ENCODE data around the gene MKNK1.

The MKNK1 gene

DNA sequence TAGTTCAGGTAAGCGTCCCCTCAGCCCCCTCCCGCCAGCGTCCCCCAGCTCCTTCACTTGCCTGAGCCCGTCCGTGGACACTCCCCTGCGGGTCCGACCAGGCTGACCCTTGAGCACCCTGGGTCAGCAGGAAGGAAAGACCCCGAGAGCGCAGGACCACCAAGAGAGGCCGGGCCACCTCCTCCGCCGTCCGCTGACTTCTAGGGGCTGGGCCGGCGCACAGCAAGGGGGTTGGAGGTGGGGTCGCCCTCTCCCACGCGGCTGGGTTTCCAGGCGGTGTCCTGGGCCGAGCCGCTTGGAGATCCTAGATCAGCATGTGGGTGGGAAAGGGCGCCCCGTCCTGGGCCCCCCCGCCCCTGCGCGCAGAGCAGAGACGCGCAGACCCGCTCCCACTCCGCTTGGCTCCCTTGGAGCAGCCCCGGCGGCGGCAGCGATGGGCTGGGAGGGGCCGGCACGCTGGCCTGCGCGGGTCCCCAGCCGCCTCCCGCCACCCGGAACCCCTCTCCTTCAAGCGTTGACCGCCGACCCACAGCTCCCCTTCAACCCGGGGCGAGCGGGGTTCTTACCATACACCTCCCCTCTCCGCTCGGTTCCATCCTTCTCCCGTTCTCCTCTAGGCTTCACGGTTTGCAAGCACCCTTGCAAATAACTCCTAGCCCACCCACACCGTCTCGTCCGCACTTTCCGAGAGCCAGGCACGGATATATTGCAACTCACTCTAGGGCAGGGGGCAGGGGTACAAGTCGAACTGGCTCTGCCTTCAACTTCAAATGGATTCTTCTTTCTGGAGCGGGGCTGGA, 60.1 kb downstream of the MKNK1 start:
- peaks cover 24 to 27% of the 10 kb centered on the region in 2 donors for H3K27me3 ChIP-seq (ENCODE audit: control insufficient read depth in 2 of 2, insufficient read depth in 2 of 2, low read length in 2 of 2)

DNA sequence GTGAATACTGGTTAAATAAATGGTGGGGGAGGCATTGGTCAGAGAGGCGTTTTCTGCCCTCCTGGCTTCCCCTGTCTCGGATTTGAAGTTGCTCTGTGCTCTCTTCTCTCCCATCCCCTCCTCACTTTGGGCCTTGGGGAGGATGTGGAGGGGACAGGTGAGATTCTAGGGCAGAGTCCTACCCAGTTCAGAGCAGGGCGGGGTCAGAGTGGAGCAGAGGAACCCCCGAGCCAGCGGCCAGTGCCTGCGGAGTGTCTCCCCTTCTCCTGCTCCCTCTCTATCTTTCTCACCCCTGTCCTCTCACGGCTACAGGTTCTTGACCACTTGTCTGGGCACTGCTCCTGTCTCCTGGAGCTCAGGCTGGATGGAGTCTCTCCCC, 60.7 kb downstream of the MKNK1 start:
- H3K4me1 ChIP-seq (ENCODE audit: control insufficient read depth in 2 of 2, insufficient read depth in 2 of 2, low read length in 2 of 2) = no peaks in the 10 kb centered on the region
- H3K4me3 ChIP-seq (ENCODE audit: low read length in 2 of 2) = no peak overlapping the region
- peaks cover 24 to 28% of the 10 kb centered on the region in 2 donors for H3K27me3 ChIP-seq (ENCODE audit: control insufficient read depth in 2 of 2, insufficient read depth in 2 of 2, low read length in 2 of 2)
- H3K9ac ChIP-seq (ENCODE audit: low read depth in 1 of 2, low read length in 2 of 2) = no peak overlapping the region
- no peaks in the 10 kb centered on the region for H3K36me3 ChIP-seq (ENCODE audit: control insufficient read depth in 2 of 2, insufficient read depth in 2 of 2, low read length in 2 of 2)
- H3K9me3 ChIP-seq (ENCODE audit: control insufficient read depth in 2 of 2, low read length in 2 of 2) = no peaks in the 10 kb centered on the region
- no peak overlapping the region for H3K27ac ChIP-seq (ENCODE audit: low read depth in 2 of 2, low read length in 2 of 2)

More for the DNA sequence above, 60.1 kb downstream of the MKNK1 start:
- no peak overlapping the region for H3K27ac ChIP-seq (ENCODE audit: low read depth in 2 of 2, low read length in 2 of 2)
- no peaks in the 10 kb centered on the region for H3K4me1 ChIP-seq (ENCODE audit: control insufficient read depth in 2 of 2, insufficient read depth in 2 of 2, low read length in 2 of 2)
- H3K36me3 ChIP-seq (ENCODE audit: control insufficient read depth in 2 of 2, insufficient read depth in 2 of 2, low read length in 2 of 2) = no peaks in the 10 kb centered on the region
- no peaks in the 10 kb centered on the region for H3K9me3 ChIP-seq (ENCODE audit: control insufficient read depth in 2 of 2, low read length in 2 of 2)
- no peak overlapping the region for H3K9ac ChIP-seq (ENCODE audit: low read depth in 1 of 2, low read length in 2 of 2)
- no peak overlapping the region for H3K4me3 ChIP-seq (ENCODE audit: low read length in 2 of 2)

DNA sequence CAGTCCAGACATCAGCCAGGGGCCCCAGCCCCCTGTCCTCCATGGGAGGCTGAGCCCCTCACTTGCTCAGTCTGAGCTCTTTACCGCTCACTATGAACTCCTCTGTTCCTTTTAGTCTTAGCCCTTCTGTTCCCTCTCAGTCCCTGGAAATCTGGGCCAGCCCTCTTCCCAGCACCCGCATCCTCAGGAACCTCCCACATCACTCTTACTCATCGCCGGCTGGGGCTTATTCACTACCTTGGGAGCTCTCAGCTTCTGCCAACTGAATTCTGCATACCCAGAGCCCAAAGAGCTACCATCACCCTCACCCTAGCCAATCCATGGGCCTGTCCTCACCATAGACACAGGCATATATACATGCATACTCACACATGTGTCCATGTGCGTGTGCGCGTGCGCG, 64.1 kb downstream of the MKNK1 start:
- H3K4me1 ChIP-seq (ENCODE audit: control insufficient read depth in 2 of 2, insufficient read depth in 2 of 2, low read length in 2 of 2) = no peaks in the 10 kb centered on the region
- H3K27ac ChIP-seq (ENCODE audit: low read depth in 2 of 2, low read length in 2 of 2) = no peak overlapping the region
- no peaks in the 10 kb centered on the region for H3K9me3 ChIP-seq (ENCODE audit: control insufficient read depth in 2 of 2, low read length in 2 of 2)
- H3K9ac ChIP-seq (ENCODE audit: low read depth in 1 of 2, low read length in 2 of 2) = no peak overlapping the region
- H3K4me3 ChIP-seq (ENCODE audit: low read length in 2 of 2) = no peak overlapping the region
- H3K36me3 ChIP-seq (ENCODE audit: control insufficient read depth in 2 of 2, insufficient read depth in 2 of 2, low read length in 2 of 2) = no peaks in the 10 kb centered on the region
- H3K27me3 ChIP-seq (ENCODE audit: control insufficient read depth in 2 of 2, insufficient read depth in 2 of 2, low read length in 2 of 2) = peaks cover 19 to 24% of the 10 kb centered on the region in 2 donors

DNA sequence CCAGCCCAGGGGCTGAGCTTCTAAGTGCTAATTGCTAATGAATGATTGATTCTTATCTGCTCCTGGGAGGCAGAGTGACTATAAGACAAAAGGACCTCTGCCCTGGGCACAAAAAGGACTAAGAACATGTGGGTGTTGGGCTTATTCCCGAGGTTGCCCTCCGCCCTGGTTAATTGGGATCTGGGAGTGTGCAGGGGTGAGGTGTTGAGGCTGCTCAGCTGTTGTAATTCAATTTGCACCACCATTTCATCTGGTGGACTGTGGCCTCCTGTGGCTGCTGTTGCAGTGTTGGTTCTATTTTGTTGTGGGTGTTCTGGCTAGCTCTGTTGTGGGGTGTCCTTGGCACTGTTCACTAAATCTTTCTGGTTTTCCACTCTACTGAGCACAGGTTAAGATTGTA, 65.9 kb downstream of the MKNK1 start:
- Histone ChIP-seq H3K9me3 (ENCODE audit: control insufficient read depth in 2 of 2, low read length in 2 of 2) (no peaks in the 10 kb centered on the region), H3K36me3 (ENCODE audit: control insufficient read depth in 2 of 2, insufficient read depth in 2 of 2, low read length in 2 of 2) (no peaks in the 10 kb centered on the region), H3K9ac (ENCODE audit: low read depth in 1 of 2, low read length in 2 of 2) (no peak overlapping the region), H3K4me1 (ENCODE audit: control insufficient read depth in 2 of 2, insufficient read depth in 2 of 2, low read length in 2 of 2) (peaks cover 0 to 4% of the 10 kb centered on the region in 2 donors), H3K4me3 (ENCODE audit: low read length in 2 of 2) (no peak overlapping the region), H3K27me3 (ENCODE audit: control insufficient read depth in 2 of 2, insufficient read depth in 2 of 2, low read length in 2 of 2) (peaks cover 18 to 21% of the 10 kb centered on the region in 2 donors), H3K27ac (ENCODE audit: low read depth in 2 of 2, low read length in 2 of 2) (no peak overlapping the region)

DNA sequence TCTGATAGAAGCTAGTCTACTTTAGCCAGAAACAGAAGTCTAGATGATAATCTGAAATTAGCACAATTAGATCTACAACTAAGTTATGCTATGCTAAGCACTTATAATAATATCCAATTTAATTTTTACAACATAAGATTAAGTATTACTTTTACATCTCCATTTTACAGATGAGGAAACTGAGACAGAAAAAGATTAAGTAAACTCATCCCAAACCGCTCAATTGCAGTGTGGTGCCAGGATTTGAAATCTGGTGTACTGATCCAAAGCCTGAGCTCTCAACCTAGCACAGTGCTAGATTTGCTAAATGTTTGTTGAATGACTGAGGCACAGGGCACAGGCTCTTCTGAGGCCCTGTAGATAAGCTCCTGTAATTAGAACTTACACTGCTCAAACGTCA, 66.4 kb downstream of the MKNK1 start:
- no peaks in the 10 kb centered on the region for H3K9me3 ChIP-seq (ENCODE audit: control insufficient read depth in 2 of 2, low read length in 2 of 2)
- H3K4me3 ChIP-seq (ENCODE audit: low read length in 2 of 2) = no peak overlapping the region
- H3K4me1 ChIP-seq (ENCODE audit: control insufficient read depth in 2 of 2, insufficient read depth in 2 of 2, low read length in 2 of 2) = peaks cover 0 to 4% of the 10 kb centered on the region in 2 donors
- H3K9ac ChIP-seq (ENCODE audit: low read depth in 1 of 2, low read length in 2 of 2) = no peak overlapping the region
- H3K27ac ChIP-seq (ENCODE audit: low read depth in 2 of 2, low read length in 2 of 2) = no peak overlapping the region
- no peaks in the 10 kb centered on the region for H3K36me3 ChIP-seq (ENCODE audit: control insufficient read depth in 2 of 2, insufficient read depth in 2 of 2, low read length in 2 of 2)
- peaks cover 14 to 21% of the 10 kb centered on the region in 2 donors for H3K27me3 ChIP-seq (ENCODE audit: control insufficient read depth in 2 of 2, insufficient read depth in 2 of 2, low read length in 2 of 2)

DNA sequence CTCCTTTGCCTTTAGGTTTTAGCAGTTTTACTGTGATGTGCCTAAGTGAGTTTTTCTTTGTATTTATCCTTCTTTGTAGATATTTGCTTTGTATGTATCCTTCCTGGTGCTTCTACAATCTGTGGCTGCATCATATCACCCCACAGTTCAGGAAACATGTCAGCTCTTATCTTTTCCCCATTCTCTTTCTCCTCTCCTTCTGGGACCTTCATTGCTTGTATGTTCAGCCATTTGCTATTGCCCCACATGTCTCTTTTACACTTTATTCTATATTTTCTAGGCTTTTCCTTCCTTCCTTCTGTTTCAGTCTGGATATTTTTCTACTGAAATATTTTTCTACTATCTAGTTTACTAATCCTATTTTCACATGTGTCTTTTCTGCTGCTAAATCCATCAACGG, 67.5 kb downstream of the MKNK1 start:
- Histone ChIP-seq H3K4me3 (ENCODE audit: low read length in 2 of 2) (no peak overlapping the region), H3K9ac (ENCODE audit: low read depth in 1 of 2, low read length in 2 of 2) (no peak overlapping the region), H3K27me3 (ENCODE audit: control insufficient read depth in 2 of 2, insufficient read depth in 2 of 2, low read length in 2 of 2) (peaks cover 12 to 16% of the 10 kb centered on the region in 2 donors), H3K9me3 (ENCODE audit: control insufficient read depth in 2 of 2, low read length in 2 of 2) (no peaks in the 10 kb centered on the region), H3K27ac (ENCODE audit: low read depth in 2 of 2, low read length in 2 of 2) (no peak overlapping the region), H3K4me1 (ENCODE audit: control insufficient read depth in 2 of 2, insufficient read depth in 2 of 2, low read length in 2 of 2) (peaks cover 0 to 4% of the 10 kb centered on the region in 2 donors), H3K36me3 (ENCODE audit: control insufficient read depth in 2 of 2, insufficient read depth in 2 of 2, low read length in 2 of 2) (no peaks in the 10 kb centered on the region)

DNA sequence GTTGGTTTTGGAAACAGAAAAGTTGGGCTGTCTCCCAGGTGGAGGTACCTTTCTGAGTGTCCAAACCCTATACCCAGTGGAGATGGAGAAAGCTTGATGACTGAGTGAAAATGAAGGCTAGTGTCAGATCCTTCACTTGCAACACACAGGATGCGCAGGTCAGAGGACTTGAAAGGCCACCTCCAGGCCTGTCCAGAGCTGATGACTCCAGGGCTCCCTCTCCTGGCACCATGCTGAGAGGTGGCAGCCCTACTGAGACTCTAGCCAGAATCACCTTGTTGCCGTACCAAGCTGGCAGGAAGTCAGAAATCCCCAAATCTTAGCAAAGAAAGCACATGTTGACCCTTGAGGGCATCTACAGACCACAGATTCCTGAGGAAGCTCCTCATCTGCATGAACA, 69.0 kb downstream of the MKNK1 start:
- Histone ChIP-seq H3K4me1 (ENCODE audit: control insufficient read depth in 2 of 2, insufficient read depth in 2 of 2, low read length in 2 of 2) (peaks cover 0 to 4% of the 10 kb centered on the region in 2 donors), H3K9ac (ENCODE audit: low read depth in 1 of 2, low read length in 2 of 2) (no peak overlapping the region), H3K36me3 (ENCODE audit: control insufficient read depth in 2 of 2, insufficient read depth in 2 of 2, low read length in 2 of 2) (no peaks in the 10 kb centered on the region), H3K27me3 (ENCODE audit: control insufficient read depth in 2 of 2, insufficient read depth in 2 of 2, low read length in 2 of 2) (peaks cover 15 to 18% of the 10 kb centered on the region in 2 donors), H3K27ac (ENCODE audit: low read depth in 2 of 2, low read length in 2 of 2) (no peak overlapping the region), H3K9me3 (ENCODE audit: control insufficient read depth in 2 of 2, low read length in 2 of 2) (no peaks in the 10 kb centered on the region), H3K4me3 (ENCODE audit: low read length in 2 of 2) (no peak overlapping the region)

DNA sequence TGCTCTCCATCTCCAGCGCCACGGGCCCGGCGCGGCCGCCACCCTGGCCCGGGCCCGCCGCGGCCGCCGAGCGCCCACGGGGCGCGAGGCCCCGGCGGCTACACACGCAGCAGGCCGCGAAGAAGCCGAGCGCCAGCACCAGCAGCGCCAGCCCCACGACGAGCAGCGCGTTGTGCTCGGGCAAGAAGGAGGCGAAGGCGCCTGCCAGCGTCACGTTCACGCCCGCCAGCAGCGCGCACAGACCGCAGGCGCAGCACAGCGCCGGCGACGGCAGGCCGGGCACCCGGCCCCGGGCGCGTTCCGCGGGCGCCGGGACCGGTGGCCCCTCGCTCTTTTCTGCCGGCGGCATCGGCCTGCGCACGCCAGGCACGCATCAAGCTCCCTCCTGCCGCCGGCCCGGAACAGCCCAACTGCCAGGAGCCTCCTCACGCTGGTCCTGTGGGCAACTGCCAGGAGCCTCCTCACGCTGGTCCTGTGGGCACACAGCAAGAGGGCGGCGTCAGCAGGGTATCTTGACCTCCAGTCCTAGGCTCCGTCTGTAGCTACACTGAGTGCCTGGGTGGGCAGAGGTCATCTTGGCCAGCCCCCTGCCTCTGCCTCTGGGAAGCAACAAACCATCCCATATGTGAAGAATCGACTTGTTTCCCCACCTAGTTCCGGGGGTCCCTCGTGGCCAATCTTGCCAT, 70.7 kb downstream of the MKNK1 start:
- Histone ChIP-seq H3K4me1 (ENCODE audit: control insufficient read depth in 2 of 2, insufficient read depth in 2 of 2, low read length in 2 of 2) (peaks cover 0 to 4% of the 10 kb centered on the region in 2 donors), H3K9ac (ENCODE audit: low read depth in 1 of 2, low read length in 2 of 2) (no peak overlapping the region), H3K27me3 (ENCODE audit: control insufficient read depth in 2 of 2, insufficient read depth in 2 of 2, low read length in 2 of 2) (peaks cover 24 to 25% of the 10 kb centered on the region in 2 donors), H3K27ac (ENCODE audit: low read depth in 2 of 2, low read length in 2 of 2) (no peak overlapping the region), H3K36me3 (ENCODE audit: control insufficient read depth in 2 of 2, insufficient read depth in 2 of 2, low read length in 2 of 2) (no peaks in the 10 kb centered on the region), H3K4me3 (ENCODE audit: low read length in 2 of 2) (peak overlapping the region in 1 of 2 donors; percentile 12), H3K9me3 (ENCODE audit: control insufficient read depth in 2 of 2, low read length in 2 of 2) (no peaks in the 10 kb centered on the region)

DNA sequence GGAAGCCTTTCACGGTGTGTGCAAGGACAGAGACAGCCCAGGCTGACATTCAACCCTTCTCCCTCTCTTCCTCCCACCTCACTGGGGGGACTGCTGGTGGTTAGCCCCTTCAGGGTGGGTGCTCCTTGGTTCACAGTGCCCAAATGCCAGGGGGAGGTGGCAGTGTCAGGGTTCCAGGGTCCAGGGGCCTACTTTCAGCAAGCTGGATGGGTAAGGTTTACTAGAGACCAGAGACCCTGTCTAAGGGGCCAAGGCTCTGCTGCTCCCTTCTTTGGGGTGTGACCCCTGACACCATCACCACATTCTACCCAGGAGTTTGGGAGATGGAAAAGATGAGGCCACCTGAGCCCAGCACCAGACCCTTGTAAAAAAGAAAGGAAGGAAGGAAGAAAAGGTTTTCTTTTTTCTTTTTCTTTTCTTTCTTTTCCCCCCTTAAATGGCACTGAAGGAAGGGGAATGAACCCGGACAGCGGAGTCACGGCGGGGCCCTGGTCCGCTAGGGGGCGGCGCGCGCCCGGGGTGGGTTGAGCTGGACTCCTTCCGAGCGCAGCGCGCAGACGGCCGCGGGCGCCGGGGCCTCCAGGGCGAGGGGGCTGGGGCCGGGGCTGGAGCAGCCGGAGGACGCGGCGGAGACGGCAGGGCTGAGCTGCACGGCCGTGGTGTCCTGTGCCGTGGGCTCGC, 71.4 kb downstream of the MKNK1 start:
- peaks cover 1 to 4% of the 10 kb centered on the region in 2 donors for H3K4me1 ChIP-seq (ENCODE audit: control insufficient read depth in 2 of 2, insufficient read depth in 2 of 2, low read length in 2 of 2)
- peaks cover 21 to 25% of the 10 kb centered on the region in 2 donors for H3K27me3 ChIP-seq (ENCODE audit: control insufficient read depth in 2 of 2, insufficient read depth in 2 of 2, low read length in 2 of 2)
- peak overlapping the region in 1 of 2 donors; percentile 12 for H3K4me3 ChIP-seq (ENCODE audit: low read length in 2 of 2)
- no peaks in the 10 kb centered on the region for H3K36me3 ChIP-seq (ENCODE audit: control insufficient read depth in 2 of 2, insufficient read depth in 2 of 2, low read length in 2 of 2)
- no peaks in the 10 kb centered on the region for H3K9me3 ChIP-seq (ENCODE audit: control insufficient read depth in 2 of 2, low read length in 2 of 2)
- H3K9ac ChIP-seq (ENCODE audit: low read depth in 1 of 2, low read length in 2 of 2) = no peak overlapping the region
- no peak overlapping the region for H3K27ac ChIP-seq (ENCODE audit: low read depth in 2 of 2, low read length in 2 of 2)

DNA sequence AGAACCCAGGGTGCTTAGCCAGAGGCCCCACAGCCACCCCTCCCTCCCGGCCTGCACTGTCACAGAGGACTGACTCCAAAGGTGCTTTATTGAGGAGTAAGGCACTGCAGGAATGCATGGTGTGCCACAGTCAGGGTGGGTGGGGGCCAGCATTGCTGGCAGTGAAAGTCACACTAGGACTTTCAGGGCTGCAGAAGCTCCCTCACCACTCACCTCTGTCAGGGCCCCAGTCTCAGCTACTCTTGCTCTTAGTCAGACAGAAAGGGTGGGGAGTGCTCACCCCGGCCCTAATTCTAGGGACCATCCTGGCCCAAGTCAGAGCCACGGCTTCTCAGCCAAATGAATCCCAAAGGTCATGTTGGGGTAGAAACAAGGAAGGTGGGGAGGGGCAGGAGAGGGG, 72.0 kb downstream of the MKNK1 start:
- H3K9me3 ChIP-seq (ENCODE audit: control insufficient read depth in 2 of 2, low read length in 2 of 2) = no peaks in the 10 kb centered on the region
- H3K4me1 ChIP-seq (ENCODE audit: control insufficient read depth in 2 of 2, insufficient read depth in 2 of 2, low read length in 2 of 2) = peaks cover 4 to 7% of the 10 kb centered on the region in 2 donors
- no peak overlapping the region for H3K4me3 ChIP-seq (ENCODE audit: low read length in 2 of 2)
- no peaks in the 10 kb centered on the region for H3K36me3 ChIP-seq (ENCODE audit: control insufficient read depth in 2 of 2, insufficient read depth in 2 of 2, low read length in 2 of 2)
- no peak overlapping the region for H3K27ac ChIP-seq (ENCODE audit: low read depth in 2 of 2, low read length in 2 of 2)
- no peak overlapping the region for H3K9ac ChIP-seq (ENCODE audit: low read depth in 1 of 2, low read length in 2 of 2)
- peaks cover 21 to 25% of the 10 kb centered on the region in 2 donors for H3K27me3 ChIP-seq (ENCODE audit: control insufficient read depth in 2 of 2, insufficient read depth in 2 of 2, low read length in 2 of 2)
